Neural cell (in vitro differentiated cells): Measurements from ENCODE around the gene CA6.

Experiments used
- EZH2 ChIP-seq: fragments of 200-600, 300-800 bp; shearing (Covaris generic), sonication (generic); IDR thresholded peaks from 2 replicates; pipeline ENCODE4 v1.6.1; 2014; ENCODE audit warnings: antibody characterized with exemption, low read length, borderline replicate concordance, mild to moderate bottlenecking; ENCODE audit not compliant: insufficient read depth, poor library complexity, severe bottlenecking
- TF ChIP-seq, protein P1 (sequence below): fragments of 450-650 bp; IDR thresholded peaks from 2 replicates; pipeline ENCODE4 v1.5.1; 2014; ENCODE audit warnings: antibody characterized with exemption, mild to moderate bottlenecking, moderate library complexity; ENCODE audit not compliant: poor library complexity, severe bottlenecking
- TF ChIP-seq, protein P2 (sequence below): IDR thresholded peaks from 2 replicates; pipeline ENCODE4 v1.6.1; 2012; ENCODE audit warnings: borderline replicate concordance

DNA sequence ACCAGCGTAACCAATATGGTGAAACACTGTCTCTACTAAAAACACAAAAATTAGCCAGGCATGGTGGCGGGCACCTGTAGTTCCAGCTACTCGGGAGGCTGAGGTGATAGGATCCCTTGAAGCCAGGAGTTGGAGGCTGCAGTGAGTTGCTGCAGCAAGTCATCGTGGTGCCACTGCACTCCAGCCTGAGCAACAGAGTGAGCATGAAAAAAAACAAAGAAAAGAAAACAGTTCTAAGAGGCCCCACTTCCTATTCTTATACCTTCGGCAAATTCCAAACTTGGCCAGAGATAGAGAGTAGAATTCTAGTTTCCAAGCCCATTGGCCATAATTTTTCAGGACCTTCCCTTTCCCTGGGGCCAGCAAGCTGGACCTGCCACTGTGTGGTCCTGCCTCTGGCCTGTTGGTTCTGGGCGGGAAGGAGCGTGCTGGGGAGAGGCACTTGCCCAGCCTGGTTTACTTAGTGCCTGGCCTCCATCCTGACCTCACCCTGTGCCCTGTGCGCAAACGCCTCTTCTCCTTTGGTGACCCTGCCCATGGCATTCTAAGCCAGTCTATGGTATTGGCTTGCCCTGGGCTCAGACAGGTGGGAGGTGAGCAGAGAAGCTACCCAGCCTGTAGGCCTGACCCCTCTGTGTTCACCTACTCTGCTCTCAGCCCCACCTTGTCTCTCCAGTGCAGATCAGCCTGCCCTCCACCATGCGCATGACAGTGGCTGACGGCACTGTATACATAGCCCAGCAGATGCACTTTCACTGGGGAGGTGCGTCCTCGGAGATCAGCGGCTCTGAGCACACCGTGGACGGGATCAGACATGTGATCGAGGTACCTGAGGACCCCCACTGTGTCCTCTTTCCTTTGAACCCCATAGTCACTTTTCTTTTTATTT, 11.0 kb downstream of the CA6 start:
- TF ChIP-seq, protein P1, sequence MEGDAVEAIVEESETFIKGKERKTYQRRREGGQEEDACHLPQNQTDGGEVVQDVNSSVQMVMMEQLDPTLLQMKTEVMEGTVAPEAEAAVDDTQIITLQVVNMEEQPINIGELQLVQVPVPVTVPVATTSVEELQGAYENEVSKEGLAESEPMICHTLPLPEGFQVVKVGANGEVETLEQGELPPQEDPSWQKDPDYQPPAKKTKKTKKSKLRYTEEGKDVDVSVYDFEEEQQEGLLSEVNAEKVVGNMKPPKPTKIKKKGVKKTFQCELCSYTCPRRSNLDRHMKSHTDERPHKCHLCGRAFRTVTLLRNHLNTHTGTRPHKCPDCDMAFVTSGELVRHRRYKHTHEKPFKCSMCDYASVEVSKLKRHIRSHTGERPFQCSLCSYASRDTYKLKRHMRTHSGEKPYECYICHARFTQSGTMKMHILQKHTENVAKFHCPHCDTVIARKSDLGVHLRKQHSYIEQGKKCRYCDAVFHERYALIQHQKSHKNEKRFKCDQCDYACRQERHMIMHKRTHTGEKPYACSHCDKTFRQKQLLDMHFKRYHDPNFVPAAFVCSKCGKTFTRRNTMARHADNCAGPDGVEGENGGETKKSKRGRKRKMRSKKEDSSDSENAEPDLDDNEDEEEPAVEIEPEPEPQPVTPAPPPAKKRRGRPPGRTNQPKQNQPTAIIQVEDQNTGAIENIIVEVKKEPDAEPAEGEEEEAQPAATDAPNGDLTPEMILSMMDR, result no peak
- TF ChIP-seq EZH2, result no peak
- TF ChIP-seq, protein P2, sequence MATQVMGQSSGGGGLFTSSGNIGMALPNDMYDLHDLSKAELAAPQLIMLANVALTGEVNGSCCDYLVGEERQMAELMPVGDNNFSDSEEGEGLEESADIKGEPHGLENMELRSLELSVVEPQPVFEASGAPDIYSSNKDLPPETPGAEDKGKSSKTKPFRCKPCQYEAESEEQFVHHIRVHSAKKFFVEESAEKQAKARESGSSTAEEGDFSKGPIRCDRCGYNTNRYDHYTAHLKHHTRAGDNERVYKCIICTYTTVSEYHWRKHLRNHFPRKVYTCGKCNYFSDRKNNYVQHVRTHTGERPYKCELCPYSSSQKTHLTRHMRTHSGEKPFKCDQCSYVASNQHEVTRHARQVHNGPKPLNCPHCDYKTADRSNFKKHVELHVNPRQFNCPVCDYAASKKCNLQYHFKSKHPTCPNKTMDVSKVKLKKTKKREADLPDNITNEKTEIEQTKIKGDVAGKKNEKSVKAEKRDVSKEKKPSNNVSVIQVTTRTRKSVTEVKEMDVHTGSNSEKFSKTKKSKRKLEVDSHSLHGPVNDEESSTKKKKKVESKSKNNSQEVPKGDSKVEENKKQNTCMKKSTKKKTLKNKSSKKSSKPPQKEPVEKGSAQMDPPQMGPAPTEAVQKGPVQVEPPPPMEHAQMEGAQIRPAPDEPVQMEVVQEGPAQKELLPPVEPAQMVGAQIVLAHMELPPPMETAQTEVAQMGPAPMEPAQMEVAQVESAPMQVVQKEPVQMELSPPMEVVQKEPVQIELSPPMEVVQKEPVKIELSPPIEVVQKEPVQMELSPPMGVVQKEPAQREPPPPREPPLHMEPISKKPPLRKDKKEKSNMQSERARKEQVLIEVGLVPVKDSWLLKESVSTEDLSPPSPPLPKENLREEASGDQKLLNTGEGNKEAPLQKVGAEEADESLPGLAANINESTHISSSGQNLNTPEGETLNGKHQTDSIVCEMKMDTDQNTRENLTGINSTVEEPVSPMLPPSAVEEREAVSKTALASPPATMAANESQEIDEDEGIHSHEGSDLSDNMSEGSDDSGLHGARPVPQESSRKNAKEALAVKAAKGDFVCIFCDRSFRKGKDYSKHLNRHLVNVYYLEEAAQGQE, result no peak
